Loucy (cell line): ENCODE measurements around the gene SORL1-AS1.

Experiments
- H2AFZ ChIP-seq: fragments of 200-600 bp; sonication (generic); 2 replicates; pipeline ENCODE4 v1.6.0; 2016; ENCODE audit warnings: antibody characterized with exemption, mild to moderate bottlenecking, low read length, moderate library complexity
- H3F3A ChIP-seq: fragments of 200-600 bp; 2 replicates; pipeline ENCODE4 v1.6.0; 2016; ENCODE audit warnings: antibody characterized with exemption, low read depth, mild to moderate bottlenecking
- H3K27me3 ChIP-seq: fragments of 200-600 bp; sonication (generic); 2 replicates; pipeline ENCODE4 v1.6.1; 2014; ENCODE audit warnings: low read length, mild to moderate bottlenecking; ENCODE audit not compliant: insufficient read depth, poor library complexity, severe bottlenecking
- H3K36me3 ChIP-seq: fragments of 200-600 bp; sonication (generic); 2 replicates; pipeline ENCODE4 v1.6.1; 2016; ENCODE audit warnings: low read length; ENCODE audit not compliant: insufficient read depth
- H3K4me1 ChIP-seq: fragments of 200-600 bp; sonication (generic); 2 replicates; pipeline ENCODE4 v1.5.1; 2014; ENCODE audit warnings: low read length, mild to moderate bottlenecking; ENCODE audit not compliant: insufficient read depth, poor library complexity, severe bottlenecking
- H3K4me2 ChIP-seq: fragments of 200-600 bp; sonication (generic); 2 replicates; pipeline ENCODE4 v1.6.0; 2014; ENCODE audit warnings: antibody characterized with exemption, low read length, low read depth, mild to moderate bottlenecking; ENCODE audit not compliant: poor library complexity, severe bottlenecking
- H3K4me3 ChIP-seq: fragments of 200-600 bp; sonication (generic); 2 replicates; pipeline ENCODE4 v1.5.1; 2014; ENCODE audit warnings: low read length, mild to moderate bottlenecking, mixed read lengths; ENCODE audit not compliant: poor library complexity, severe bottlenecking
- H3K79me2 ChIP-seq: fragments of 200-600 bp; sonication (generic); 2 replicates; pipeline ENCODE4 v1.6.1; 2014; ENCODE audit warnings: low read length; ENCODE audit not compliant: insufficient read depth
- H3K9ac ChIP-seq: fragments of 200-600 bp; sonication (generic); 2 replicates; pipeline ENCODE4 v1.6.0; 2014; ENCODE audit warnings: mild to moderate bottlenecking, low read depth, low read length, moderate library complexity; ENCODE audit not compliant: poor library complexity, severe bottlenecking
- H3K9me2 ChIP-seq: fragments of 200-600 bp; sonication (generic); replicated peaks from 2 replicates; pipeline ENCODE4 v1.6.1; 2016; ENCODE audit warnings: low read depth, low read length, mixed read lengths
- H3K9me3 ChIP-seq: fragments of 200-600 bp; sonication (generic); 2 replicates; pipeline ENCODE4 v1.6.1; 2014; ENCODE audit warnings: mild to moderate bottlenecking, antibody characterized with exemption, low read length, low read depth; ENCODE audit not compliant: insufficient read depth
- H4K20me1 ChIP-seq: fragments of 200-600 bp; sonication (generic); 2 replicates; pipeline ENCODE4 v1.6.0; 2014; ENCODE audit warnings: antibody characterized with exemption, low read length, mild to moderate bottlenecking; ENCODE audit not compliant: insufficient read depth, poor library complexity, severe bottlenecking
- CTCF ChIP-seq: fragments of 200-600 bp; sonication (generic); conservative IDR thresholded peaks from 2 replicates; pipeline ENCODE4 v1.5.1; 2014; ENCODE audit warnings: mild to moderate bottlenecking, antibody characterized with exemption, low read length
- EZH2phosphoT487 ChIP-seq: fragments of 200-600 bp; IDR thresholded peaks from 2 replicates; pipeline ENCODE4 v1.6.1; 2018; ENCODE audit warnings: antibody characterized with exemption, mild to moderate bottlenecking, moderate library complexity, borderline replicate concordance

The SORL1-AS1 gene

GRCh38 chr11:121451178-121451985 is 1.4 kb downstream of the SORL1-AS1 start:
- Histone ChIP-seq H2AFZ (peak overlapping the region; percentile 93), H3K27me3 (no peaks in the 10 kb centered on the region), H3K79me2 (peaks cover 42% of the 10 kb centered on the region), H3K9me2 (no peaks in the 10 kb centered on the region), H3K9me3 (no peaks in the 10 kb centered on the region), H3K4me3 (peak overlapping the region; percentile 78), H3K4me2 (peak overlapping the region; percentile 81), H4K20me1 (peaks cover 4% of the 10 kb centered on the region), H3K4me1 (peaks cover 66% of the 10 kb centered on the region), H3K36me3 (no peaks in the 10 kb centered on the region), H3K9ac (peak overlapping the region; percentile 76), H3F3A (no peaks in the 10 kb centered on the region)
- TF ChIP-seq CTCF (no peak), EZH2phosphoT487 (no peak)

- Histone ChIP-seq H2AFZ (no peak overlapping the region), H3K27me3 (no peaks in the 10 kb centered on the region), H3F3A (no peaks in the 10 kb centered on the region), H3K4me2 (no peak overlapping the region), H3K4me1 (peaks cover 60% of the 10 kb centered on the region), H4K20me1 (peaks cover 4% of the 10 kb centered on the region), H3K79me2 (peaks cover 32% of the 10 kb centered on the region), H3K9me3 (no peaks in the 10 kb centered on the region), H3K36me3 (no peaks in the 10 kb centered on the region), H3K4me3 (no peak overlapping the region), H3K9me2 (no peaks in the 10 kb centered on the region), H3K9ac (no peak overlapping the region)
- TF ChIP-seq CTCF = no peak
- no peak for TF ChIP-seq EZH2phosphoT487
These were observed 2.4 kb downstream of the SORL1-AS1 start for GRCh38 chr11:121450401-121450800.

- Histone ChIP-seq H3K9ac (no peak overlapping the region), H3K9me3 (no peaks in the 10 kb centered on the region), H3F3A (no peaks in the 10 kb centered on the region), H2AFZ (no peak overlapping the region), H3K79me2 (peaks cover 25% of the 10 kb centered on the region), H3K4me2 (no peak overlapping the region), H3K4me1 (peaks cover 53% of the 10 kb centered on the region), H3K9me2 (no peaks in the 10 kb centered on the region), H3K4me3 (no peak overlapping the region), H3K36me3 (no peaks in the 10 kb centered on the region), H4K20me1 (peaks cover under 1% of the 10 kb centered on the region), H3K27me3 (no peaks in the 10 kb centered on the region)
- TF ChIP-seq EZH2phosphoT487 = no peak
- TF ChIP-seq CTCF = no peak
These were observed 3.1 kb downstream of the SORL1-AS1 start for GRCh38 chr11:121449626-121450025.
